Keratinocyte (primary cell): ENCODE data around the gene C4BPA. TPM values are rescaled to one million over a fixed set of nuclear protein-coding genes. Genes with fewer than 3 reads are reported as not detected.

Experiments used
- DNase-seq: peaks from one replicate; pipeline ENCODE4 v3.0.0-alpha.2; 2011; ENCODE audit warnings: low read depth, missing footprints, low spot score
- FAIRE-seq: peaks from 2 replicates; lab custom pipeline; 2011; peaks lifted over from hg19 to GRCh38; lab: Jason Lieb, UNC
- H2AFZ ChIP-seq: 2 replicates; pipeline ENCODE4 v1.6.0; 2012; ENCODE audit warnings: low read length, control low read depth, inconsistent platforms; ENCODE audit not compliant: control insufficient read depth
- H3K27ac ChIP-seq: 2 replicates; pipeline ENCODE4 v1.5.1; 2011; ENCODE audit warnings: low read length; ENCODE audit not compliant: control insufficient read depth, insufficient read depth
- H3K27me3 ChIP-seq: 3 replicates; pipeline ENCODE4 v1.6.0; 2011; ENCODE audit warnings: low read length; ENCODE audit not compliant: control insufficient read depth, insufficient read depth; ENCODE audit errors: extremely low read depth
- H3K36me3 ChIP-seq, 2 experiments: 2 replicates in 1 of 2; 3 replicates in 1 of 2; pipeline ENCODE4 v1.5.1; 2011; ENCODE audit warnings: low read length in 2 of 2, mild to moderate bottlenecking in 1 of 2; ENCODE audit not compliant: control insufficient read depth in 2 of 2, insufficient read depth in 2 of 2; ENCODE audit errors: extremely low read depth in 1 of 2
- H3K4me1 ChIP-seq: 3 replicates; pipeline ENCODE4 v1.5.1; 2011; ENCODE audit warnings: low read length; ENCODE audit not compliant: control insufficient read depth, insufficient read depth; ENCODE audit errors: extremely low read depth
- H3K4me2 ChIP-seq: 3 replicates; pipeline ENCODE4 v1.6.0; 2011; ENCODE audit warnings: low read depth, low read length; ENCODE audit not compliant: control insufficient read depth, insufficient read depth; ENCODE audit errors: extremely low read depth
- H3K4me3 ChIP-seq, 3 experiments: fragments of 200-600 bp in 1 of 3; sonication (generic) in 1 of 3; 2 replicates in 2 of 3; 3 replicates in 1 of 3; pipeline ENCODE4 v1.5.1; 2011 to 2016; ENCODE audit warnings: low read length in 3 of 3, mild to moderate bottlenecking in 3 of 3, control low read depth in 2 of 3, inconsistent platforms in 1 of 3, low read depth in 1 of 3, mixed read lengths in 1 of 3, mixed run types in 1 of 3, moderate library complexity in 1 of 3; ENCODE audit not compliant: control insufficient read depth in 2 of 3, insufficient read depth in 2 of 3; ENCODE audit errors: extremely low read depth in 1 of 3
- H3K79me2 ChIP-seq: 2 replicates; pipeline ENCODE4 v1.6.0; 2012; ENCODE audit warnings: low read length; ENCODE audit not compliant: control insufficient read depth, insufficient read depth
- H3K9ac ChIP-seq: 3 replicates; pipeline ENCODE4 v1.6.0; 2011; ENCODE audit warnings: low read length; ENCODE audit not compliant: control insufficient read depth, insufficient read depth; ENCODE audit errors: extremely low read depth
- H3K9me1 ChIP-seq: 3 replicates; pipeline ENCODE4 v1.6.0; 2011; ENCODE audit warnings: low read length; ENCODE audit not compliant: control insufficient read depth, insufficient read depth; ENCODE audit errors: extremely low read depth
- H3K9me3 ChIP-seq: 2 replicates; pipeline ENCODE4 v1.5.1; 2012; ENCODE audit warnings: low read depth, low read length; ENCODE audit not compliant: control insufficient read depth
- H4K20me1 ChIP-seq: 3 replicates; pipeline ENCODE4 v1.6.0; 2011; ENCODE audit warnings: low read length; ENCODE audit not compliant: control insufficient read depth, insufficient read depth; ENCODE audit errors: extremely low read depth
- CTCF ChIP-seq, 3 experiments: IDR thresholded peaks in 1 of 3; conservative IDR thresholded peaks in 1 of 3; optimal IDR thresholded peaks in 1 of 3; 2 replicates in 2 of 3; 3 replicates in 1 of 3; pipeline versions ENCODE3 to v1.5.1; 2011; ENCODE audit warnings: low read length in 3 of 3, mild to moderate bottlenecking in 3 of 3, moderate library complexity in 2 of 3, control low read depth in 1 of 3, inconsistent platforms in 1 of 3; ENCODE audit not compliant: insufficient read depth in 2 of 3; ENCODE audit errors: extremely low read depth in 1 of 3
- EZH2 ChIP-seq: IDR thresholded peaks from one replicate; pipeline ENCODE4 v1.6.1; 2012; ENCODE audit warnings: inconsistent platforms, mild to moderate bottlenecking, low read length, moderate library complexity
- dilution Hi-C: fragments of 300-500 bp; cut with MboI; formaldehyde crosslinking; loops from one replicate; pipeline ENCODE4 v1.7.0; 2020; ENCODE audit warnings: low sequenced_read_pairs; ENCODE audit not compliant: extremely low pct_ligation_motif_present
- polyA plus RNA-seq, 5 experiments: library from polyadenylated mRNA; depleted of rRNA in 3 of 5; stranded (reverse) in 3 of 5; stranded (forward) in 1 of 5; unstranded in 1 of 5; fragments of >200 nt; gene quantifications; 1 replicate in 1 of 5; 2 replicates in 3 of 5; 3 replicates in 1 of 5; pipeline versions ENCODE4 v1.2.1 to v1.2.3, GENCODE V29; 2011 to 2012; ENCODE audit warnings: missing spikeins in 2 of 5, low read depth in 1 of 5, low replicate concordance in 1 of 5

C4BPA gene
- polyA plus RNA-seq, 1 donor (not counting 4 experiments of a cell fraction or from before 2014, with no cell fraction given): not detected

- Histone ChIP-seq H2AFZ (no peak overlapping the region), H3K27ac (no peak overlapping the region), H3K9me3 (no peaks in the 10 kb centered on the region), H3K79me2 (no peaks in the 10 kb centered on the region), H4K20me1 (no peaks in the 10 kb centered on the region), H3K9me1 (no peaks in the 10 kb centered on the region), H3K27me3 (no peaks in the 10 kb centered on the region), H3K36me3 (peaks cover 0 to 6% of the 10 kb centered on the region in 2 experiments), H3K4me3 (no peak overlapping the region), H3K4me1 (peaks cover 7% of the 10 kb centered on the region), H3K4me2 (no peak overlapping the region), H3K9ac (no peak overlapping the region)
- TF ChIP-seq EZH2 (no peak), CTCF (optimal IDR thresholded peaks at IDR 0.05 in 1 of 3, IDR thresholded peaks at IDR 0.05 in 1 of 3, conservative IDR thresholded peaks at IDR 0.05 in 1 of 3; ENCODE audit: extremely low read depth in 1 of 3, insufficient read depth in 2 of 3, low read length in 3 of 3) (no peak)
- FAIRE-seq (no peak), DNase-seq (no peak)
- dilution Hi-C loops: no loop called here
Observed at GRCh38 chr1:207081088-207081487, 22.9 kb upstream of the C4BPA start.

GRCh38 chr1:207081806-207082205 is 22.2 kb upstream of the C4BPA start:
- no peaks in the 10 kb centered on the region for H3K9me1 ChIP-seq
- H3K36me3 ChIP-seq: peaks cover 0 to 6% of the 10 kb centered on the region in 2 experiments
- TF ChIP-seq CTCF (optimal IDR thresholded peaks at IDR 0.05 in 1 of 3, IDR thresholded peaks at IDR 0.05 in 1 of 3, conservative IDR thresholded peaks at IDR 0.05 in 1 of 3; ENCODE audit: extremely low read depth in 1 of 3, insufficient read depth in 2 of 3, low read length in 3 of 3) (no peak), EZH2 (no peak)
- H3K9ac ChIP-seq: no peak overlapping the region
- no peaks in the 10 kb centered on the region for H4K20me1 ChIP-seq
- dilution Hi-C loops: no loop called here
- H3K79me2 ChIP-seq: no peaks in the 10 kb centered on the region
- H3K4me3 ChIP-seq: no peak overlapping the region
- H3K27me3 ChIP-seq: no peaks in the 10 kb centered on the region
- peaks cover 3% of the 10 kb centered on the region for H3K4me1 ChIP-seq
- no peak for DNase-seq
- no peak overlapping the region for H2AFZ ChIP-seq
- FAIRE-seq: no peak
- no peak overlapping the region for H3K4me2 ChIP-seq
- H3K9me3 ChIP-seq: no peaks in the 10 kb centered on the region
- H3K27ac ChIP-seq: no peak overlapping the region
